H1 (cell line): Measurements from ENCODE around the gene CAMK1G. TPM values are rescaled to one million over a fixed set of nuclear protein-coding genes. Genes with fewer than 3 reads are reported as not detected.

Experiments
- BCL11A ChIP-seq, 2 experiments: IDR thresholded peaks; one replicate each; pipeline ENCODE4 v1.6.1; 2011; ENCODE audit warnings: low read depth in 2 of 2, low read length in 2 of 2, mild to moderate bottlenecking in 2 of 2
- POLR2AphosphoS5 ChIP-seq: IDR thresholded peaks from 2 replicates; pipeline ENCODE4 v1.6.1; 2011; ENCODE audit warnings: low read depth, low read length
- RBBP5 ChIP-seq: IDR thresholded peaks from 2 replicates; pipeline ENCODE4 v1.7.1; 2012; ENCODE audit warnings: low read depth, mild to moderate bottlenecking, inconsistent platforms, low read length, moderate library complexity, borderline replicate concordance
- SRF ChIP-seq: IDR thresholded peaks from 2 replicates; pipeline ENCODE4 v1.6.1; 2011; ENCODE audit warnings: mild to moderate bottlenecking, low read depth, low read length, moderate library complexity
- polyA plus RNA-seq, 7 experiments: library from polyadenylated mRNA; depleted of rRNA in 3 of 7; stranded (reverse) in 5 of 7; unstranded in 2 of 7; fragments of >200 nt in 5 of 7; fragments of 200-250 nt in 2 of 7; gene quantifications; 1 replicate in 5 of 7; 2 replicates in 1 of 7; 4 replicates in 1 of 7; pipeline versions ENCODE4 v1.2.1 to v1.2.3, GENCODE V29; 2011 to 2013; ENCODE audit warnings: missing spikeins in 2 of 7, mixed read lengths in 2 of 7
- total RNA-seq: library from RNA; stranded (reverse); fragmentation: NEBNext Ultra II Directional; extraction: Animal tissue kit (Norgen Biotek cat#: 25700); gene quantifications from 2 replicates; pipeline ENCODE4 v1.2.1, GENCODE V29; 2021

The CAMK1G gene
- total and polyA plus RNA-seq, 2 of the 8 experiments (the other 6 are each of a cell fraction or from before 2014, with no cell fraction given), result 1.00 to 1.0 TPM

DNA sequence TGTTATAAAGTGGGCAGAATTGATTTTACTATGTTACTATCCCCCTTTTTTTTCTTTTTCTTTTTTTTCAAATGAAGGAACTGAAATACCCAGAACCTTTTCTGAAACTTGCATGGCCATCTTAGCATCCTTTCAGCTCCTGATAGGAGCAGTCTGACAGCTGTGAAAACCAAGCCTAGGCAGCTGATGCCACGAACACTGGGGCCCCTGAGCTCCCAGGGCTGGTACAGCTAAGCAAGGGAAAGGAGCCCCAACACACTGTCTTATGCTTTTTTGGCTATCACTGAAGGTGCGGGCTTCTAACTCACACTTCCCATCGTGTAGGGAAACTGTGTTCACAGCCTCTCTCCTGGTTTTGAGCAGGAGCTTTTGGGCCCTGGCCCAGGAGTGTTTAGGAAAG, 23.0 kb upstream of the CAMK1G start (continued):
- TF ChIP-seq POLR2AphosphoS5 (no peak), BCL11A (IDR thresholded peaks at IDR 0.05; ENCODE audit: low read depth in 2 of 2, low read length in 2 of 2) (no peak), RBBP5 (no peak), SRF (no peak)
- TF ChIP-seq, all 59 proteins: peak for 0
